Mesothelial cell of epicardium (in vitro differentiated cells): ENCODE results near the gene ATP6V1B1. TPM values are rescaled to one million over a fixed set of nuclear protein-coding genes. Genes with fewer than 3 reads are reported as not detected.

Experiments used
- DNase-seq, 2 experiments: peaks; one replicate each; pipeline ENCODE4 v3.0.0; 2021; ENCODE audit warnings: low spot score in 2 of 2; ENCODE audit not compliant: unreplicated experiment in 2 of 2
- H3K27ac Mint-ChIP-seq: 2 replicates; pipeline ENCODE4 v1.8.0; 2021; ENCODE audit warnings: mixed read lengths
- H3K27me3 Mint-ChIP-seq: 2 replicates; pipeline ENCODE4 v1.8.0; 2021; ENCODE audit warnings: low read depth, mixed read lengths
- H3K36me3 Mint-ChIP-seq: 2 replicates; pipeline ENCODE4 v1.8.0; 2021; ENCODE audit warnings: mixed read lengths
- H3K4me1 Mint-ChIP-seq: 2 replicates; pipeline ENCODE4 v1.8.0; 2021; ENCODE audit warnings: mixed read lengths
- H3K4me3 Mint-ChIP-seq: 2 replicates; pipeline ENCODE4 v1.8.0; 2021; ENCODE audit warnings: mild to moderate bottlenecking, moderate library complexity, mixed read lengths
- H3K9me3 Mint-ChIP-seq: 2 replicates; pipeline ENCODE4 v1.8.0; 2021; ENCODE audit warnings: mixed read lengths
- CTCF ChIP-seq: fragments of 200-600 bp; sonication (generic); IDR thresholded peaks from one replicate; pipeline ENCODE4 v1.5.0; 2021; ENCODE audit warnings: antibody characterized with exemption; ENCODE audit not compliant: unreplicated experiment
- total RNA-seq: library from RNA; stranded (reverse); gene quantifications from 3 replicates; pipeline ENCODE4 v1.2.1, GENCODE V29; 2021

Gene ATP6V1B1
- 0.44 to 0.66 TPM in 2 of 3 replicates, not detected in the other for total RNA-seq

GRCh38 chr2:70935468-70936164, at the start of gene ATP6V1B1:
TSS of gene ATP6V1B1 (plus strand) at chr2:70935900. CDS start at chr2:70935955, 55 bp downstream.
- H3K36me3 Mint-ChIP-seq, result no peaks in the 10 kb centered on the region
- no peak within 1 kb of the TSS for H3K4me3 Mint-ChIP-seq
- peaks cover 15% of the 10 kb centered on the region for H3K4me1 Mint-ChIP-seq
- no peaks in the 10 kb centered on the region for H3K9me3 Mint-ChIP-seq
- H3K27me3 Mint-ChIP-seq, result peaks cover 58% of the 10 kb centered on the region
- no peak for TF ChIP-seq CTCF
- no peak within 1 kb of the TSS for H3K27ac Mint-ChIP-seq
- peak in 1 of 2 experiments; percentile 33 for DNase-seq

- H3K27ac Mint-ChIP-seq, result no peak overlapping the region
- H3K4me3 Mint-ChIP-seq, result no peak overlapping the region
- peaks cover 7% of the 10 kb centered on the region for H3K9me3 Mint-ChIP-seq
- no peaks in the 10 kb centered on the region for H3K36me3 Mint-ChIP-seq
- H3K27me3 Mint-ChIP-seq, result peaks cover 97% of the 10 kb centered on the region
- peak in 1 of 2 experiments; percentile 37 for DNase-seq
- H3K4me1 Mint-ChIP-seq, result peaks cover 21% of the 10 kb centered on the region
- no peak for TF ChIP-seq CTCF
Measured at GRCh38 chr2:70886541-70886987, 49.1 kb upstream of the ATP6V1B1 start.

GRCh38 chr2:70887208-70887549, 48.5 kb upstream of the ATP6V1B1 start:
- Mint-ChIP-seq H3K27ac (no peak overlapping the region), H3K36me3 (no peaks in the 10 kb centered on the region)

GRCh38 chr2:70887550-70888246, 48.0 kb upstream of the ATP6V1B1 start:
- no peaks in the 10 kb centered on the region for H3K36me3 Mint-ChIP-seq
- peak overlapping the region; percentile 60 for H3K4me3 Mint-ChIP-seq
- peak in 1 of 2 experiments; percentile 71 for DNase-seq
- H3K4me1 Mint-ChIP-seq, result peaks cover 21% of the 10 kb centered on the region
- H3K9me3 Mint-ChIP-seq, result peaks cover 7% of the 10 kb centered on the region
- no peak overlapping the region for H3K27ac Mint-ChIP-seq
- no peak for TF ChIP-seq CTCF
- H3K27me3 Mint-ChIP-seq, result peaks cover 97% of the 10 kb centered on the region

More at GRCh38 chr2:70887208-70887549, 48.5 kb upstream of the ATP6V1B1 start:
- Mint-ChIP-seq H3K4me3 (peak overlapping the region; percentile 60), H3K27me3 (peaks cover 97% of the 10 kb centered on the region), H3K4me1 (peaks cover 21% of the 10 kb centered on the region), H3K9me3 (peaks cover 7% of the 10 kb centered on the region)
- TF ChIP-seq CTCF, result no peak
- no peak for DNase-seq

- Mint-ChIP-seq H3K4me1 (peaks cover 21% of the 10 kb centered on the region), H3K9me3 (peaks cover 2% of the 10 kb centered on the region), H3K27me3 (peaks cover 97% of the 10 kb centered on the region), H3K27ac (no peak overlapping the region), H3K36me3 (no peaks in the 10 kb centered on the region), H3K4me3 (peak overlapping the region; percentile 60)
- no peak for TF ChIP-seq CTCF
- no peak for DNase-seq
Measured at GRCh38 chr2:70888366-70888922, 47.3 kb upstream of the ATP6V1B1 start.
